ENCODE measurements around the gene UBE2QL1. TPM values are rescaled to one million over a fixed set of nuclear protein-coding genes. Genes with fewer than 3 reads are reported as not detected.

Gene UBE2QL1
- total and polyA plus RNA-seq, 2 donors from 2014 or later: 0.31 to 4.8 TPM

GRCh38 chr5:6439588-6440550, 8.8 kb upstream of the UBE2QL1 start:
- Histone ChIP-seq H3K4me1 (ENCODE audit: control insufficient read depth in 2 of 3, insufficient read depth in 2 of 3, low read depth in 1 of 3, low read length in 3 of 3) (no peaks in the 10 kb centered on the region), H3K4me3 (ENCODE audit: low read length in 3 of 3) (no peak overlapping the region), H3K27ac (ENCODE audit: low read depth in 2 of 2, low read length in 2 of 2) (no peak overlapping the region), H3K27me3 (ENCODE audit: control insufficient read depth, insufficient read depth, low read length) (no peaks in the 10 kb centered on the region), H3K9me3 (ENCODE audit: control insufficient read depth in 2 of 3, insufficient read depth in 1 of 3, low read length in 3 of 3) (peaks cover 0 to 10% (median 0%) of the 10 kb centered on the region in 3 donors), H3K36me3 (ENCODE audit: control insufficient read depth in 2 of 3, insufficient read depth in 3 of 3, low read length in 3 of 3) (no peaks in the 10 kb centered on the region), H3K9ac (ENCODE audit: low read length in 3 of 3) (no peak overlapping the region)
- DNase-seq: no peak
- intact Hi-C loops (cut with DNase I): no loop called here
- TF ChIP-seq, protein P1, sequence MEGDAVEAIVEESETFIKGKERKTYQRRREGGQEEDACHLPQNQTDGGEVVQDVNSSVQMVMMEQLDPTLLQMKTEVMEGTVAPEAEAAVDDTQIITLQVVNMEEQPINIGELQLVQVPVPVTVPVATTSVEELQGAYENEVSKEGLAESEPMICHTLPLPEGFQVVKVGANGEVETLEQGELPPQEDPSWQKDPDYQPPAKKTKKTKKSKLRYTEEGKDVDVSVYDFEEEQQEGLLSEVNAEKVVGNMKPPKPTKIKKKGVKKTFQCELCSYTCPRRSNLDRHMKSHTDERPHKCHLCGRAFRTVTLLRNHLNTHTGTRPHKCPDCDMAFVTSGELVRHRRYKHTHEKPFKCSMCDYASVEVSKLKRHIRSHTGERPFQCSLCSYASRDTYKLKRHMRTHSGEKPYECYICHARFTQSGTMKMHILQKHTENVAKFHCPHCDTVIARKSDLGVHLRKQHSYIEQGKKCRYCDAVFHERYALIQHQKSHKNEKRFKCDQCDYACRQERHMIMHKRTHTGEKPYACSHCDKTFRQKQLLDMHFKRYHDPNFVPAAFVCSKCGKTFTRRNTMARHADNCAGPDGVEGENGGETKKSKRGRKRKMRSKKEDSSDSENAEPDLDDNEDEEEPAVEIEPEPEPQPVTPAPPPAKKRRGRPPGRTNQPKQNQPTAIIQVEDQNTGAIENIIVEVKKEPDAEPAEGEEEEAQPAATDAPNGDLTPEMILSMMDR (IDR thresholded peaks at IDR 0.05; ENCODE audit: borderline replicate concordance, extremely low read depth, insufficient read depth): no peak
- FAIRE-seq: no peak

GRCh38 chr5:6442333-6442732, 6.3 kb upstream of the UBE2QL1 start:
- Histone ChIP-seq H3K9ac (ENCODE audit: low read length in 3 of 3) (no peak overlapping the region), H3K4me3 (ENCODE audit: low read length in 3 of 3) (no peak overlapping the region), H3K27me3 (ENCODE audit: control insufficient read depth, insufficient read depth, low read length) (no peaks in the 10 kb centered on the region), H3K4me1 (ENCODE audit: control insufficient read depth in 2 of 3, insufficient read depth in 2 of 3, low read depth in 1 of 3, low read length in 3 of 3) (no peaks in the 10 kb centered on the region), H3K27ac (ENCODE audit: low read depth in 2 of 2, low read length in 2 of 2) (no peak overlapping the region), H3K9me3 (ENCODE audit: control insufficient read depth in 2 of 3, insufficient read depth in 1 of 3, low read length in 3 of 3) (peaks cover 0 to 10% (median 0%) of the 10 kb centered on the region in 3 donors), H3K36me3 (ENCODE audit: control insufficient read depth in 2 of 3, insufficient read depth in 3 of 3, low read length in 3 of 3) (no peaks in the 10 kb centered on the region)
- TF ChIP-seq, protein P1 (IDR thresholded peaks at IDR 0.05; ENCODE audit: borderline replicate concordance, extremely low read depth, insufficient read depth): no peak
- FAIRE-seq (no peak), DNase-seq (no peak)
- intact Hi-C loops (cut with DNase I): no loop called here

GRCh38 chr5:6443326-6443725, 5.3 kb upstream of the UBE2QL1 start:
- DNase-seq (no peak), FAIRE-seq (no peak)
- Histone ChIP-seq H3K36me3 (ENCODE audit: control insufficient read depth in 2 of 3, insufficient read depth in 3 of 3, low read length in 3 of 3) (no peaks in the 10 kb centered on the region), H3K9me3 (ENCODE audit: control insufficient read depth in 2 of 3, insufficient read depth in 1 of 3, low read length in 3 of 3) (peaks cover 0 to 10% (median 1%) of the 10 kb centered on the region in 3 donors), H3K9ac (ENCODE audit: low read length in 3 of 3) (no peak overlapping the region), H3K4me3 (ENCODE audit: low read length in 3 of 3) (no peak overlapping the region), H3K27me3 (ENCODE audit: control insufficient read depth, insufficient read depth, low read length) (peaks cover 7% of the 10 kb centered on the region), H3K4me1 (ENCODE audit: control insufficient read depth in 2 of 3, insufficient read depth in 2 of 3, low read depth in 1 of 3, low read length in 3 of 3) (no peaks in the 10 kb centered on the region), H3K27ac (ENCODE audit: low read depth in 2 of 2, low read length in 2 of 2) (no peak overlapping the region)
- intact Hi-C loops (cut with DNase I): no loop called here
- TF ChIP-seq, protein P1 (IDR thresholded peaks at IDR 0.05; ENCODE audit: borderline replicate concordance, extremely low read depth, insufficient read depth): no peak
